Thoracic aorta (tissue), 2 donors: Measurements from ENCODE around the gene HILPDA. TPM values are rescaled to one million over a fixed set of nuclear protein-coding genes. Genes with fewer than 3 reads are reported as not detected.

Source experiments
- ATAC-seq: fragments of 150-250 bp; one replicate; pipeline ENCODE4 v1.8.0; 2017; ENCODE audit warnings: low read depth; ENCODE audit not compliant: insufficient number of reproducible peaks, low FRiP score
- DNase-seq: peaks from one replicate; pipeline ENCODE4 v3.0.0-alpha.2; 2020; ENCODE audit warnings: low spot score
- H3K27ac ChIP-seq, 2 donors: fragments of 200-600 bp; sonication (generic); 1 replicate in 1 of 2; 2 replicates in 1 of 2; pipeline ENCODE4 v1.5.1; 2016; ENCODE audit warnings: mild to moderate bottlenecking in 2 of 2, moderate library complexity in 2 of 2
- H3K27me3 ChIP-seq: fragments of 200-600 bp; sonication (generic); replicated peaks from 2 replicates; pipeline ENCODE4 v1.6.0; 2016; ENCODE audit warnings: mild to moderate bottlenecking; ENCODE audit not compliant: insufficient read depth
- H3K36me3 ChIP-seq: fragments of 200-600 bp; sonication (generic); one replicate; pipeline ENCODE4 v1.5.1; 2016
- H3K4me1 ChIP-seq, 2 donors: fragments of 200-600 bp; sonication (generic); 1 replicate in 1 of 2; 2 replicates in 1 of 2; pipeline versions ENCODE4 v1.5.1 to v1.6.0; 2016; ENCODE audit warnings: low read depth in 2 of 2, mild to moderate bottlenecking in 1 of 2; ENCODE audit not compliant: control insufficient read depth in 1 of 2
- H3K4me3 ChIP-seq: fragments of 200-600 bp; sonication (generic); 2 replicates; pipeline ENCODE4 v1.5.1; 2016; ENCODE audit warnings: mild to moderate bottlenecking
- H3K9me3 ChIP-seq: fragments of 200-600 bp; sonication (generic); 2 replicates; pipeline ENCODE4 v1.5.1; 2016
- total RNA-seq, 2 donors: library from RNA; depleted of rRNA; stranded (reverse); fragments of >200 nt; gene quantifications; one replicate each; pipeline versions ENCODE4 v1.1.0 to v1.2.3, GENCODE V29; 2016
- TF ChIP-seq, protein P1 (sequence below): fragments of 200-600 bp; sonication (generic); IDR thresholded peaks from one replicate; pipeline ENCODE4 v1.5.1; 2019; ENCODE audit warnings: antibody characterized with exemption

The HILPDA gene
- total RNA-seq, 2 donors from 2014 or later: 9.3 to 19.8 TPM

DNA sequence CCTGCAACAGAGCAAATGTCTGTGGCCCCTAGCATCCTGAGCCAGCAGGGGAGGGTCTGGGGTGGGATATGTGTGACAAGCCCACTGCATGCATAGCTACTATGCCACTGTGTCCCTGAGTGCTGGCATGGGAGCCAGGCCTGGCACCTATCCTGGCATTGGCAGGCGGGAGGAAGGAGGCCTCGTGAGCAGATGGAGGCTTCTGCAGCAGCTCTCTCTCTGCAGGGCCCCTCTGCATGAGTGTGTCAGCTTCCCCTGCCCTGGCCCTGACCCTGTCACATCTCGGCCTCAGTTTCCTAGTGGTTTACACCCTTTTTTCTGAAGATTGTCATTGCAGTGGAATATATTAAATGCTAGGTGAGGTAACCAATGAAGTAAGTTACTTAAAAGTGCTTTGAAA is 32.8 kb upstream of the HILPDA start:
- DNase-seq (no peak), ATAC-seq (no peak)
- TF ChIP-seq, protein P1, sequence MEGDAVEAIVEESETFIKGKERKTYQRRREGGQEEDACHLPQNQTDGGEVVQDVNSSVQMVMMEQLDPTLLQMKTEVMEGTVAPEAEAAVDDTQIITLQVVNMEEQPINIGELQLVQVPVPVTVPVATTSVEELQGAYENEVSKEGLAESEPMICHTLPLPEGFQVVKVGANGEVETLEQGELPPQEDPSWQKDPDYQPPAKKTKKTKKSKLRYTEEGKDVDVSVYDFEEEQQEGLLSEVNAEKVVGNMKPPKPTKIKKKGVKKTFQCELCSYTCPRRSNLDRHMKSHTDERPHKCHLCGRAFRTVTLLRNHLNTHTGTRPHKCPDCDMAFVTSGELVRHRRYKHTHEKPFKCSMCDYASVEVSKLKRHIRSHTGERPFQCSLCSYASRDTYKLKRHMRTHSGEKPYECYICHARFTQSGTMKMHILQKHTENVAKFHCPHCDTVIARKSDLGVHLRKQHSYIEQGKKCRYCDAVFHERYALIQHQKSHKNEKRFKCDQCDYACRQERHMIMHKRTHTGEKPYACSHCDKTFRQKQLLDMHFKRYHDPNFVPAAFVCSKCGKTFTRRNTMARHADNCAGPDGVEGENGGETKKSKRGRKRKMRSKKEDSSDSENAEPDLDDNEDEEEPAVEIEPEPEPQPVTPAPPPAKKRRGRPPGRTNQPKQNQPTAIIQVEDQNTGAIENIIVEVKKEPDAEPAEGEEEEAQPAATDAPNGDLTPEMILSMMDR: no peak
- Histone ChIP-seq H3K4me1 (no peaks in the 10 kb centered on the region), H3K9me3 (no peaks in the 10 kb centered on the region), H3K36me3 (no peaks in the 10 kb centered on the region), H3K27ac (no peak overlapping the region), H3K27me3 (no peaks in the 10 kb centered on the region), H3K4me3 (no peak overlapping the region)

DNA sequence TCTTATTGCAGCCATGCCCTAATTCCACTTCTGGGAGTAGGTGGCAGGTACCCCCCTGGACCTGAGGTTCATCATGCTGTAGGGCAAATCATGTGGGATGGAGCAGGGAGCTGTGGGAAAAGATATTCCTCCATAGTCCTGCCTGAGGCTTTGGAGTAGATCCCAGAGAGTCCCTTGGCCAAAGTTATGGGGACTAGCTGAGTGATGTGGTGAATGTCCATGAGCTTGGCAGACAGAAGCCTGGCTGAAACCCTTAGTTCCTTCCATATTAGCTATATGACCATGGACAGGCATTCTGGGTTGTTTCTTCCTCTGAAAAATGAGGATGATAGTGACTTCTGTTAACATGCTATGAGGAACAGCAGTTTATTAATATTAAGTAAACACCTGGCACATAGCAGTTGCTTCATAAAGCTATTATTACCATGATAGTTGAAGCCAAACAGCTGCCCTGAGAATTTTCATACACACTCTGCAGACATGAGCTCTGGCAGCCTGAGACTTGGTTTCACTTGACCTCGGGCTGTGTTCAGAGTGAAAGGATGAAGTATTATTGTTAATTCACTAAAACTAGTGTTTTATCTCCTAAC is 30.9 kb upstream of the HILPDA start:
- H3K4me3 ChIP-seq: no peak overlapping the region
- DNase-seq (no peak), ATAC-seq (no peak)
- H3K9me3 ChIP-seq: no peaks in the 10 kb centered on the region
- no peak overlapping the region for H3K27ac ChIP-seq
- TF ChIP-seq, protein P1: no peak
- H3K36me3 ChIP-seq: no peaks in the 10 kb centered on the region
- H3K4me1 ChIP-seq: no peaks in the 10 kb centered on the region
- no peaks in the 10 kb centered on the region for H3K27me3 ChIP-seq

DNA sequence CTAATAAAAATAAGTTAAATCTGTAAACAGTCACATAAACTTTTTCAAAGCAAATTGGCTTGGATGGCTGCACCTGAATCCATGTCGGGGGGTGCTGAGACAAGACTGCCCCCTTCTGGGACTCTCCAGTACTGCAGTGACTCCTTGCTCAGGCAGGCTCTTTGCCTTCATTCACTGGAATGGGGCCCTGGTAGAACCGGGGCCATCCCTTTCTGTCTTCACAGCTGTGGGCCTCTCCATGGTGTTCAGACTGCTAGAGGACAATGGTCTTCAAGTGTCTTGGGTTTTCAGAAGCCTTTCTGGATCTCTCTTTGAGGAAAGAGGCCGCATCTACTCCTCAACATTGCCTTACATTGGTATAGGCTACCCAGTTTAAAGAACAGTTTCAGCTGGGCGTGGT is 29.8 kb upstream of the HILPDA start:
- H3K36me3 ChIP-seq: no peaks in the 10 kb centered on the region

DNA sequence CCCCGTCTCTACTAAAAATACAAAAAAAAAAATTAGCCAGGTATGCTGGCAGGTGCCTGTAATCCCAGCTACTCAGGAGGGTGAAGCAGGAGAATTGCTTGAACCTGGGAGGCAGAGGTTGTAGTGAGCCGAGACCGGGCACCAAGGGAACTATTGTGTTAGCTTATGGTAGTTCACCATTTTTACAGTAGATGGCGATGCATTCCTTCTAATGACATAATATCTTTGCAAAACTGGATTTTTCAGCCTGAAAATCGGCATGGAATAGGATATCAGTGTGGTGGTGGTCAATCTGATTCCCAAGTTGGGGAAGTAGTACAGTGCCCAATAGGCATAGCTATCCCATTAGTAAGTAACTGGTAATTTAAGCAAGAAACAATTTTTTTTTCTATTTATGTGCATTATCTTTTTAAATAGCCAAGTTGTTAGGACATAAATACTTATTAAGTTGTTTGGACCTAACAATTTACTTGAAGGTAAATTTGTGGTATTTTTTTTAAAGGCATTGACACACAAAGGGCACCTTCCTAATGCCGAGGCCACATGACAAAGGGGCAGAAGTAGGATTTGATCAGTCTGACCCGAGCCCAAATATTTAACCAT is 28.3 kb upstream of the HILPDA start:
- H3K27me3 ChIP-seq: no peaks in the 10 kb centered on the region
- no peak for DNase-seq
- no peaks in the 10 kb centered on the region for H3K9me3 ChIP-seq
- no peak overlapping the region for H3K4me3 ChIP-seq
- TF ChIP-seq, protein P1: peak; percentile 80
- no peaks in the 10 kb centered on the region for H3K4me1 ChIP-seq
- ATAC-seq: peak; percentile 54
- H3K36me3 ChIP-seq: no peaks in the 10 kb centered on the region
- H3K27ac ChIP-seq: no peak overlapping the region

More for the DNA sequence above, 29.8 kb upstream of the HILPDA start:
- Histone ChIP-seq H3K27me3 (no peaks in the 10 kb centered on the region), H3K4me1 (no peaks in the 10 kb centered on the region), H3K4me3 (no peak overlapping the region), H3K27ac (no peak overlapping the region), H3K9me3 (no peaks in the 10 kb centered on the region)
- ATAC-seq (no peak), DNase-seq (no peak)
- TF ChIP-seq, protein P1: peak; percentile 86

DNA sequence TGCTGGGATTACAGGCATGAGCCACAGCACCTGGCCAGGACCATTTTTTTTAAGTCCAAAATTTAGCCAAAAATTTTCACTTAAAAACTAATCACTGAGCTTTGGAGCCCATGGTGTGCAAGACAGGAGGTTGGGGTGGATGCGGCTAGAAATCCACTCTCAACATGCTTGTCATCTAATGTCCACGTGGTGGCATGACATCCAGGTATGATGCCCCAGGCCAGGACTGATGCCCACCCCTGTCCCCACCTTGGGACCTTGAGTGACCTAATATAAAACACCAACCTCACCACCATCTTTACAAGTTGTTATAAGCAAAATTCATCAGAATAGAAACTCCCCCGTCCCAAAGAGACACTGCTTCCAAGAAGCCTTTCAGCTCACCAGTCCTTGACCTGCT is 25.5 kb upstream of the HILPDA start:
- no peak overlapping the region for H3K27ac ChIP-seq
- TF ChIP-seq, protein P1: no peak
- no peaks in the 10 kb centered on the region for H3K9me3 ChIP-seq
- no peaks in the 10 kb centered on the region for H3K27me3 ChIP-seq
- no peak overlapping the region for H3K4me3 ChIP-seq
- H3K36me3 ChIP-seq: no peaks in the 10 kb centered on the region
- H3K4me1 ChIP-seq: no peaks in the 10 kb centered on the region
- DNase-seq (no peak), ATAC-seq (no peak)
